RPMI7951 (cell line): Measurements from ENCODE around the gene BRME1. TPM values are rescaled to one million over a fixed set of nuclear protein-coding genes. Genes with fewer than 3 reads are reported as not detected.

Experiments used
- DNase-seq: peaks from one replicate; pipeline ENCODE4 v3.0.0-alpha.2; 2012; ENCODE audit warnings: low read depth
- total RNA-seq: library from RNA; depleted of rRNA; stranded (reverse); fragments of >200 nt; shearing (Covaris generic); gene quantifications from 2 replicates; pipeline ENCODE4 v1.2.3, GENCODE V29; 2014; rRNA removed

Gene BRME1
- total RNA-seq, result 1.6 and 2.1 TPM in 2 replicates

GRCh38 chr19:13905634-13906520 is at the start of gene BRME1, which contains the start of gene CC2D1A:
BRME1 (minus strand) TSS chr19:13906117; CDS start chr19:13904892, 1,225 bp downstream.
CC2D1A (plus strand) TSS chr19:13906201; CDS start chr19:13906442, 241 bp downstream.
- DNase-seq, result peak; percentile 84

GRCh38 chr19:13954185-13954584 is 48.3 kb upstream of the BRME1 start:
- no peak for DNase-seq

- peak; percentile 80 for DNase-seq
These were observed 47.1 kb upstream of the BRME1 start for GRCh38 chr19:13952931-13953531.

DNA sequence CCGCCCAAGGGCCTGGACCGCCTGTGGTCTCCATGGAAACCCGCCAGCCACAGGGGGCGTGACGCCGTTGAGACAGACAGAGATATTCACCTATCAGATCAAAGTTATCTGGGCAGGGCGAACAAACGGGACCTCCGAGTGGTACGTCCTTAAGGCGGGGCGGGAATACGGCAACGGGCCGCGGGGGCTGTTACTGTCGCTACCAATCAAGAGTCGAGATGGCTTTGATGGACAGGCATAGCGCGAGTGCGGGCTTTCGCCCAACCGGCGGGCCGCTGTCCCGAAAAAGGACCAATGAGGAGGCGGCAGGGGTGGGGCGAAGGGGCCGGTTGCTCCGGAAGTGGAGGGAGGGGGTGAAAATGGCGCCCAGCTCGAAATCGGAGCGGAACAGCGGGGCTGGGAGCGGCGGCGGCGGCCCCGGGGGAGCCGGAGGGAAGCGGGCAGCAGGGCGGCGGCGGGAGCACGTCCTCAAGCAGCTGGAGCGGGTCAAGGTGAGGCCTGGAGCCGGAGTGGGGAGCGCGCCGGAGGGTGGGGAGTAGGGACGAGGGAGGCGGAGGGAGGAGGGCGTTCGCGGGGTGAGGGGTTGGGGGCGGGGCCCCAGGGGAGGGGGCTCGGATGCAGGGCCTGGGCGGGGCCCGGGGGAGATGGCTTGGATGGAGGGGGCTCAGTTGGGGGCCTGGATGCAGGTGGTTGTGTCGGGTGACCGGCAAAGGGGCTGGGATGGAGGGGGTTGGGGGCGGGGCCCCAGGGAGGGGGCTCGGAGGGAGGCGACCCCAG is 46.4 kb upstream of the BRME1 start, which contains the start of gene DCAF15:
Gene DCAF15 (plus strand): TSS at position 356 of the 777 bp plus-strand sequence. CDS start 4 bp downstream, at position 360.
- peak; percentile 99 for DNase-seq

DNA sequence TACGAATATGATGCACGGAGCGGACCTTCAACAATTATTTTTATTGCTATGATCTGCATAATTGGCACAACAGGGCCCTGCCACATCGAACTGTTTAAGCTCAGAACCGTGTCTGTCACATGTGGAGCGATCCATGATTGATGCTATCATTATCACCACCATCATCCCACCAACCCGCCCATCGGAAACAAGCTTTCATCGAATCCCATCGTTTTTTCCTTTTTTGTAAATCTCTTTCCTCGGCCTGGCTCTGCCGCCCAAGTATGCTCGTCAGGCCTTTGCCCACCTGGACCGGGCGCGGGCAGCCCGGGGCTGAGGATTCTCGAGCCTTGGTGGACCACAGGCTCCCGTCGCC is 45.9 kb upstream of the BRME1 start:
- no peak for DNase-seq

- no peak for DNase-seq
These were observed 45.1 kb upstream of the BRME1 start for GRCh38 chr19:13951043-13951442.

DNA sequence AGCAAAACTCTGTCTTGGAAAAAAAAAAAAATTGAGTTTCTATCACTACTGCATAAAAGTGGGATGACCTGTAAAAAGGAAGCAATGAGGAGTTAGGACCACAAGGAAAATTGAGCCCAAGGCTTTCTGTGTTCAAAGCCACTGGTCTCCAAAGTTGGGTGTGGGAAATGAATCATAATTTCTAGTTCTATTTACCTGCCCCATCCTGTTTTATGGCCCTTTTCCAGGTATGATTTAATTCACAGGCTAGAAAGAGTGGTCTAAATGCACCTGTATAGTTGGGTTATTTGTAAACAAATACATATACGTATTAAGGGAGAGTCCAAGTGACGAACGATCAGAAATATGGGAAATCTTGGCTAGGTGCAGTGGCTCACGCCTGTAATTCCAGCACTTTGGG is 40.5 kb upstream of the BRME1 start:
- DNase-seq, result no peak

- peak; percentile 24 for DNase-seq
These were observed 36.2 kb upstream of the BRME1 start for GRCh38 chr19:13942023-13942684.

DNA sequence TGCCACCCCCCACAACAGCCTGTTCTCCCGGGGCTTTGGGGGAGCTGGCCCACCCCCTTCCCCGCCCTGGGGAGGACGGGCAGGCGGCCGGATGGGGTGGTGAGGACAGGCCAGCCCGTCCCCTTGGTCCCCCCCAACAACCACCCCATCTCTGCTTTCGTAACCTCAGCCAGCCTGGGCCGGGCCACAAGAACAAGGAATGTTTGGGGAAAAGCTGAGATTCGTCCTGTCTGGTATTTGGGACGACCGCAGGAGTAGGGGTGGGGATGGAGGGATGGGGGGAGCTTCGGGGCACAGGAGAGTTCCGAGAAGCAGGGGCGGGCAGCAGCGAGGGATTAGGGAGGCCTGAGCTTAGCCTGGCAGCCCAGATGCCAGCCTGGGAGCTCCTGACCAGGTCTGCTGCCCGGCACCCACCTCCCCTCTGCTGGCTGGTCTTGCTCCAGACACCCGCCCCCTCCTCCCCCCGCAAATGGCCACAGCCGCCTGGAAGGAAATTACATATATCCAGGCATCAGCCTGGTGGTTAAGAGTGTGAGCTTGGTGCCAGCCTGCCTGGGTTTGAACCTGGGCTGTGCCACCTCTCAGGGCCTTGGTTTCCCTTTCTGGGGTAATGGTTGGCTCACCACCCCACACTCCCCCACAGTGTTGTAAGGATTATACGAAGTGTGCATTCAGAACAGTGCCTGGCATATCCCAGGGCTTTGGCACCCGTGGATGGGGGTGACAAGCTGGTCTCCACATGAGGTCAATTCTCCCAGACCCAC is 32.6 kb upstream of the BRME1 start, which contains the start of gene PODNL1:
Gene PODNL1 (minus strand): TSS at position 117 of the 764 bp plus-strand sequence. CDS start 236 bp downstream, outside the sequence.
- DNase-seq, result peak; percentile 80

DNA sequence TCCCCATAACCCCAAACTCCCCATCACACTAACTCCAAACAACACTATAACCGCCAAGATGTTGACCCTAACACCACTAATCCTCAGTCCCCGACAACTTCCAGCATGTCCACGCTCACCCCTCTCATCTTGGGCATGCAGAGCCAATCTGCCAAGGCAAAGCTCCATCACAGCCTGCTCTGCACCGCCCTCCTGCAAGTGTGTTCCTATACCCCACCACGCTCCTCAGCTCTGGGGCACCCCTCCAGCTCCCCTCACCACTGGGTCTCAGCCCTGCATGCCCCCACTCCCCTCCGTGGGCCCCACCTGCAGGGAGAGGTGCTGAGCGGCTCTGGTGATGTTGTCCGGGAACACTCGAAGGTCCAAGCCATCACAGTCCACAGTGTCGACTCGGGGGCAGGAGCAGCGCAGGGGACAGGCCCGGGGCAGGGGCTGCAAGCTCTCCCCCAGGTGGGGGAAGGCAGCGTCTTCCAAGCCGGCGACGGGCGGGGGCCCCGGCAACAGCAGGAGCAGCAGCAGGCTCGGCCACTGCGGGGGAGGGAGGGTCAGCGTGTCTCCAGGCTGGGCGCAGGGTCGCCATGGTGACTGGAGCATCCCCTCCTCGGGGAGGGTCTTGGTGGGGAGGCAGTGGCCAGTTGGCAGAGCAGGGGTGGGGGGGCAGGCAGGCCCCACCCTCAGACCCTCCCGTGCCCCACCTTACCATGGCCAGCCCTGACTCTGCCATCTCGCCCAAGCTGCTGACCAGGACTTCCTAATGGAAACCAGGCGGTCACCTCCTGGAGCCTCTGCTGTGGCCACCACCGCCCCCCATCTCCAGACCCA is 31.8 kb upstream of the BRME1 start:
- no peak for DNase-seq

GRCh38 chr19:13935765-13936510 is 30.0 kb upstream of the BRME1 start:
- no peak for DNase-seq

DNA sequence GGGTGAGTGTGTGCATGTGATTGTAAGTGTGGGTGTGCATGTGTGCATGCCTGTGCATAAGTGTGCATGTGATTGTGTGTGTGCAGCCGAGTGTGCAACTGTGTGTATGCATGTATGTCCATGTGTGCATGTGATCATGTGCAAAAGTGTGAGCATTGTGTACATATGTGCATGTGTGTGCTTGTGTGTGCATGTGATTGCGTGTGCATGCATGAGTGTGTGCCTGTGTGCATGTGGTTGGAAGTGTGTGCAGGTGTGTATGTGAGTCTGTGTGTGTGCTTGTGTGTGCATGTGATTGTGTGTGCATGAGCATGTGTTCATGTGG is 28.8 kb upstream of the BRME1 start:
- DNase-seq, result no peak

DNA sequence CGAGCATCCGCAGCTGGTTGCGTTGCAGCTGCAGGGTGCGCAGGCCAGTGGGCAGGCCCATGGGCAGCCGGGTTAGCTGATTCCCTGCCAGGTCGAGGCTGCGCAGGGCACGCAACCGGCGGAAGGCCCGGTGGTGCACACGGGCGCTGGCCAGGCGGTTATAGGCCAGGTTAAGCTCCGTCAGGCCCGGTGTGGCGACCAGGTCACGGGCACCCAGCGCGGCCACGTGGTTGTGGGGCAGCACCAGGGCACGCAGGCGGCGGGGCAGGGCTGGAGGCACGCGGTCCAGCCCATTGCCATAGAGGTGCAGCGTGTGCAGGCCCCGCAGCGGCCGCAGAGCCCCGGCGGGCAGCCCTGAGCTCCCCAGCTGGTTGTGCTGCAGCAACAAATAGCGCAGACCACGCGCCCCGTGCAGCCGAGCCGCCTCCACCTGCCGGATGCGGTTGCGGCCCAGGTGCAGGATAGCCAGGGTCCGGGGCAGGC is 27.0 kb upstream of the BRME1 start:
- DNase-seq, result no peak

DNA sequence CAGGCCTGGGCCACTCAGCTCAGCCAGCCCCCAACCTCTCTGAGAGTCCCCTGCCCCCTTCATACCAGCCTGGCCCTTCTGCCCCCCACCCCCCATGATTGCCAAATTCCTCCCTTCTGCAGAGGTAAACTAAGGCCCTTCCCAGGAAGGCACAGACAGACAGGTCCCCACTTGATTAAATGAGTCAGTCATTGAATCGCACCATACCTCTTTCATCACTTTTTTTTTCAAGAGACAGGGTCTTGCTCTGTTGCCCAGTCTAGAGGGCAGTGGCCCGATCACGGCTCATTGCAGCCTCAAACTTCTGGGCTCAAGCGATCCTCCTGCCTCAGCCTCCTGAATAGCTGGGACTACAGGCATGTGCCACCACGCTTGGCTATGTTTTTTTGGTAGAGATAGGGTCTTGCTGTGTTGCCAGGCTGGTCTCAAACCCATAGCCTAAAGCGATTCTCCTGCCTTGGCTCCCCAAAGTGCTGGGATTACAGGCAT is 26.3 kb upstream of the BRME1 start:
- no peak for DNase-seq

- no peak for DNase-seq
These were observed 25.7 kb upstream of the BRME1 start for GRCh38 chr19:13931391-13932148.

DNA sequence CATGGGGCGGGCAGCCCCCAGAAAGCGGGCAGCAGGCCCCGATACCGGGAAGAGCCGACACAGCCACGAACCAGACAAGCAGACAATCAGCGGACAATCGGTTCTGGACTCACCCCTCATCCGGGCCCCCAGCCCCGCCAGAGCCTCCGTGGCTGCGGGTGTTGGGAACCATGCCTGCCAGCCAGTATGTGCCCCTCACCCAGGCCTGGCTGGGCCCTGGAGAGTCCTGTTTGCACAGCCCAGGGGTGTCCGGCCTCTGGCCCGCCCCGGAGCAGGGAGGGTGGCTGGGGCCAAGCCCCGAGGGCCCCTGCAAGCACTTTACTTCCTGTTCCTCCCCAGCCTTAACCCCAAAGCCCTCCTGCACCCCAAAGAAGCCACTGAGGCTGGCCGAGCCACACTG is 24.5 kb upstream of the BRME1 start:
- no peak for DNase-seq

DNA sequence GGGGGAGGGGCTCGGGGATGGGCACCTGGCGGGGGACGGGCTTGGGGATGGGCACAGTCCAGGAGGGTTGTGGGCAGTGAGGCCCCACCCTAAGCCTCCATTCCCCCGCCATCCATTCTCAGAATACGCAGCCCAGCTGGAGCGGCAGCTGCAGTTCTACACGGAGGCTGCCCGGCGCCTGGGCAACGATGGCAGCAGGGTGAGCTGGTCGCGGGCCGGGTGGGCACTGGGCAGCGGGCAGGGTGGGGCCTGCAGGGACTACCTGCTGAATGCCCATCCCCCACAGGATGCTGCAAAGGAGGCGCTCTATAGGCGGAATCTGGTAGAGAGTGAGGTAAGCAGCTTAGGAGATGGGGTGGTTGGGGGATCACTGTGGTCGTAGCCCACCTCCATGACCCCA is 24.0 kb upstream of the BRME1 start:
- DNase-seq, result no peak

DNA sequence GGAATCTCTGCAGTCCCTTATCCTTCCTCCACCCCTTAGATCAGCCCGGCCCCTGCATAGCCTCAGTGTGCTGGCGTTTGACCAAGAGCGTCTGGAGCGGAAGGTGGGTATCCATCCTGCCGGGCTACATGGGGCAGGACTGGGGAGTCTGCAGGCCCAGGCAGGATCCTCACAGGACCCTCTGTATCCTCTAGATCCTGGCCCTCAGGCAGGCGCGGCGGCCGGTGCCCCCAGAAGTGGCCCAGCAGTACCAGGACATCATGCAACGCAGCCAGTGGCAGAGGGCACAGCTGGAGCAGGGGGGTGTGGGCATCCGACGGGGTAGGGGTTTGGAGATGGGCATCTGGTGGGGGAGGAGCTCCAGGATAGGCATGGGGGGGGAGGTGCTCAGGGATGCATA is 23.4 kb upstream of the BRME1 start:
- no peak for DNase-seq
